ENCODE results near the gene HTR4. TPM values are rescaled to one million over a fixed set of nuclear protein-coding genes. Genes with fewer than 3 reads are reported as not detected.

HTR4 gene
- total RNA-seq, 4 donors from 2014 or later, result 17.6 to 21.3 (median 19.9) TPM

DNA sequence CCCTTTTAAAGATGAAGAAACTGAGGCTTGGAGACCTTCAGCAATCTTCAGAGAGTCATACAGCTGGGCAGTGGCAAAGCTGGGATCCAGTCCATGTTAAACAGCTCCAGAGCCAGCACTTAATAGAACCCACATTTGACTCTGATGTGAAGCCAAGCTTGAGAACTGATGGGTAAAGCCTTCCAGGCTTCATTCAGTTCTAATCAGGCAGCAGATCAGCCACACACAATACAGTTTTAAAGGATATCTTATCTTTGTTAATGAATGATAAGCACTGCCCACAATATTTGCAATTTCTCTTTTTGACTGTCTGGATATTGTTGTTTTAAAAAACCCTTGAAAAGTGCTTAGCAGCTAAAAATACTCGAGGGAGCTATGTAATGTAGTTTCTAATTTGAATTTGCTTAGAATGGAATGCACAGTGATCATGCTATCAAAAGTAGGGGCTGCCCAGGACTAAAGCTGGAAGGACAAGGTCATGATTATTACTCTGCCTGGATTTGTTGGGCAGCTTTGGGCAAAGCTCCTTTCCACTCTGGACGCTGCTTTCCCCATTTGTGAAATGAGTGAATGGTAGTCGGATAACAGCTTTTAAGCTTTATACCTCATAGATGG is 31.3 kb upstream of the HTR4 start:
- intact Hi-C loops (cut with DNase I; ENCODE audit: low total_unique reads) (no loop called here), in situ Hi-C loops (cut with MboI; ENCODE audit: low pct_ligation_motif_present in 1 of 4, low pct_unique_long_range_greater_than_20kb in 1 of 4, low sequenced_read_pairs in 3 of 4) (no loop called here)
- no peaks in the 10 kb centered on the region for H3K36me3 ChIP-seq
- 72 to 74% methylated on average over 2 to 3 of the region's 3 CpGs for WGBS, 2 donors (ENCODE audit: low coverage in 1 of 2)
- H3K27me3 ChIP-seq, result no peaks in the 10 kb centered on the region
- no peak for TF ChIP-seq EP300 (IDR thresholded peaks at IDR 0.05; ENCODE audit: low read depth)
- TF ChIP-seq, protein P1, sequence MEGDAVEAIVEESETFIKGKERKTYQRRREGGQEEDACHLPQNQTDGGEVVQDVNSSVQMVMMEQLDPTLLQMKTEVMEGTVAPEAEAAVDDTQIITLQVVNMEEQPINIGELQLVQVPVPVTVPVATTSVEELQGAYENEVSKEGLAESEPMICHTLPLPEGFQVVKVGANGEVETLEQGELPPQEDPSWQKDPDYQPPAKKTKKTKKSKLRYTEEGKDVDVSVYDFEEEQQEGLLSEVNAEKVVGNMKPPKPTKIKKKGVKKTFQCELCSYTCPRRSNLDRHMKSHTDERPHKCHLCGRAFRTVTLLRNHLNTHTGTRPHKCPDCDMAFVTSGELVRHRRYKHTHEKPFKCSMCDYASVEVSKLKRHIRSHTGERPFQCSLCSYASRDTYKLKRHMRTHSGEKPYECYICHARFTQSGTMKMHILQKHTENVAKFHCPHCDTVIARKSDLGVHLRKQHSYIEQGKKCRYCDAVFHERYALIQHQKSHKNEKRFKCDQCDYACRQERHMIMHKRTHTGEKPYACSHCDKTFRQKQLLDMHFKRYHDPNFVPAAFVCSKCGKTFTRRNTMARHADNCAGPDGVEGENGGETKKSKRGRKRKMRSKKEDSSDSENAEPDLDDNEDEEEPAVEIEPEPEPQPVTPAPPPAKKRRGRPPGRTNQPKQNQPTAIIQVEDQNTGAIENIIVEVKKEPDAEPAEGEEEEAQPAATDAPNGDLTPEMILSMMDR (IDR thresholded peaks at IDR 0.05), result no peak
- no peak for TF ChIP-seq POLR2AphosphoS5 (IDR thresholded peaks at IDR 0.05)
- no peak for TF ChIP-seq POLR2A (IDR thresholded peaks at IDR 0.05)
- H3K4me3 ChIP-seq, result no peak overlapping the region
- peaks cover 5 to 18% (median 9%) of the 10 kb centered on the region in 4 donors for H3K4me1 ChIP-seq
- peaks cover 4 to 14% of the 10 kb centered on the region in 2 donors for H3K9me3 ChIP-seq
- DNase-seq, result no peak
- H3K27ac ChIP-seq, result no peak overlapping the region

DNA sequence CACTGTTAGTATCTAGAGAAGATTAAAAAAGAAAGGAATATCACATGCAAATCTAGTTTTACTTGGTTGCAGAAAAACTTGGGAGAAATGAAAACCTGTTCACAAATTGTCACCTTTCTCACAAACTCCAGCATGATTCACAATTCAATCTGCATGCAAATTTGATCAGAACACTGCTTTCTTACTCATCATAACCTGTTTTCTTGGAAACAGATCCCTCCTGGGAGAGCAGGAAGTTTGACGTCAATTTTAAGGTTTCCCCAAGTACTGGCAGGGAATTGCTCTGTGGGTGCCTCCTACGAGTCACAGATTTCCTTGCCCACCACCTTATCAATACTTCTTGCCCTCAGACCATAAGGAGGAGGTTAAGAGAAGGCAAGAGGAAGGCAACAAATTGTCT is 30.2 kb upstream of the HTR4 start:
- TF ChIP-seq POLR2A (IDR thresholded peaks at IDR 0.05), result no peak
- TF ChIP-seq, protein P1 (IDR thresholded peaks at IDR 0.05), result no peak
- no peak for TF ChIP-seq EP300 (IDR thresholded peaks at IDR 0.05; ENCODE audit: low read depth)
- no peak for TF ChIP-seq POLR2AphosphoS5 (IDR thresholded peaks at IDR 0.05)
- Histone ChIP-seq H3K4me3 (no peak overlapping the region), H3K36me3 (no peaks in the 10 kb centered on the region), H3K9me3 (peaks cover 4 to 10% of the 10 kb centered on the region in 2 donors), H3K4me1 (peaks cover 5 to 18% (median 9%) of the 10 kb centered on the region in 4 donors), H3K27ac (no peak overlapping the region), H3K27me3 (no peaks in the 10 kb centered on the region)
- in situ Hi-C loops (cut with MboI; ENCODE audit: low pct_ligation_motif_present in 1 of 4, low pct_unique_long_range_greater_than_20kb in 1 of 4, low sequenced_read_pairs in 3 of 4) (no loop called here), intact Hi-C loops (cut with DNase I; ENCODE audit: low total_unique reads) (no loop called here)
- WGBS, 2 donors (ENCODE audit: low coverage in 1 of 2), result 37 to 52% methylated on average over 2 of the region's 2 CpGs
- DNase-seq, result no peak

DNA sequence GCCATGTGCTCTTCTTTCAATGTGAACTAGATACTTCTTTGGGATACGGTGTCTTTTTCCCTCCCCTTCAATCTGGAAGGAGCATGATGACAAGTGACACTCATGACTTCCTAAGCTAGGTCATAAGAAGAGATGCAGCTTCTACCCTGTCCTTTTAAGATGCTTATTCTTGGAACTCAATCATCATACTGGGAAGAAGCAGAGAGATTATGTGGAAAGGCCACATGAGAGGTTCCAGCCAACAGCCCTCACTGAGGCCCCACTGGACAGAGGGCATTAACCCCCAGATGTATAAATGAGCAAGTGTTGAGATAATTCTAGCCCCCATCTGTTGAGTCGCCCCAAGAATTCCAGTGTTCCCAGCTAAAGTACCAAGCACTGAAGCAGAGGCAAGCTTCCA is 29.3 kb upstream of the HTR4 start:
- Histone ChIP-seq H3K9me3 (peaks cover 0 to 6% of the 10 kb centered on the region in 2 donors), H3K4me3 (no peak overlapping the region), H3K27me3 (no peaks in the 10 kb centered on the region), H3K4me1 (peaks cover 5 to 18% (median 9%) of the 10 kb centered on the region in 4 donors), H3K27ac (no peak overlapping the region), H3K36me3 (no peaks in the 10 kb centered on the region)
- TF ChIP-seq POLR2A (IDR thresholded peaks at IDR 0.05) (no peak), EP300 (IDR thresholded peaks at IDR 0.05; ENCODE audit: low read depth) (no peak)
- intact Hi-C loops (cut with DNase I; ENCODE audit: low total_unique reads) (no loop called here), in situ Hi-C loops (cut with MboI; ENCODE audit: low pct_ligation_motif_present in 1 of 4, low pct_unique_long_range_greater_than_20kb in 1 of 4, low sequenced_read_pairs in 3 of 4) (no loop called here)
- no peak for DNase-seq
- 85 to 100% methylated on average over 1 to 2 of the region's 2 CpGs for WGBS, 2 donors (ENCODE audit: low coverage in 1 of 2)

DNA sequence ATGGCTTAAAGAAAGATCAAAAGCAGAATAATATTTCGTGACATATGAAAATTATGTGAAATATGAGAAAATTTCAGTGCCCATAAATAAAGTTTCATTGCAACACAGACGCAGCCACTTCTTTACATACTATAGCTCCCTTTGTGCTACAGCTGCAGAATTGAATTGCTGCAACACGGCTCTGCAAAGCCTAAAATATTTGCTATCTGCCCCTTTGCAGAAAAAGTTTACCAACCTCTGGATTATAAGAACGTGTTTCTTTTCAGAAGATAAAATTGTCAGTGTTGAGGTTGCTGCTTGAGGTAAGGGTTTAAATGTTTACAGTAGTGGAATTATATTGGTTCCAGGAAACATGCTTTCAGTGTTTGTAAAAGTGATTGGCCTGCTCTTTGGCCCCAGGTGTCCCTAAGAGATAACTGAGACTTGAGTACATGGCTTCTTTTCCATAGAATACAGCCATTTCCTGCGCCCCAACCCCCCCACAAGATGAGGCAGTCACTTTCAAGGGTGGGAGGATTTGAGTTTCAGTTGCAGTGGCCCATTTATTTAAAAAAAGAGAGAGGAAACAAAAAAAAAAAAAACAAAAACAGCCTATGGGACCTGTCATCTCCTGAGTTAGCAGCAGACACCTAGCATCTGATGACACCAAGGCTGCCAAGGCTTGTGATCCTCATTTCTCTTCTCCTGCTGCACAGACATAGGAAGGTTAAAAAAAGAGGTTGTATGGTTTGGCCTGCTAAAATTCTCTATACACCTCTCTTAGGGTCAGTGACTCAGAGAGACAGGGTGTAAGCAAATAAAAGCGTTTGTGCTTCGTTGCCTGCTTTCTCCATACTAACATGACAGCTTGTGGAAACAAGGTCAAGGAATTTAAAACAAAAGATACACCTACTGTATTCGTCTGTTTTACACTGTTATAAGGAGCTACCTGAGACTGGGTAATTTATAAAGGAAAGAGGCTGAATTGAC is 28.0 kb upstream of the HTR4 start:
- intact Hi-C loops (cut with DNase I; ENCODE audit: low total_unique reads) (no loop called here), in situ Hi-C loops (cut with MboI; ENCODE audit: low pct_ligation_motif_present in 1 of 4, low pct_unique_long_range_greater_than_20kb in 1 of 4, low sequenced_read_pairs in 3 of 4) (no loop called here)
- peak overlapping the region in 3 of 4 donors; percentile 16 to 24 (median 21) for H3K27ac ChIP-seq
- H3K36me3 ChIP-seq, result no peaks in the 10 kb centered on the region
- no peak overlapping the region for H3K4me3 ChIP-seq
- H3K4me1 ChIP-seq, result peaks cover 5 to 18% (median 9%) of the 10 kb centered on the region in 4 donors
- no peaks in the 10 kb centered on the region for H3K9me3 ChIP-seq
- H3K27me3 ChIP-seq, result no peaks in the 10 kb centered on the region
- DNase-seq, result peak; percentile 13
- WGBS, 2 donors (ENCODE audit: low coverage in 1 of 2), result 29 to 46% methylated on average over 6 to 8 of the region's 8 CpGs
- TF ChIP-seq EP300 (IDR thresholded peaks at IDR 0.05; ENCODE audit: low read depth) (no peak), POLR2AphosphoS5 (IDR thresholded peaks at IDR 0.05) (no peak), POLR2A (IDR thresholded peaks at IDR 0.05) (no peak)
- TF ChIP-seq, protein P1 (IDR thresholded peaks at IDR 0.05), result no peak
